Measurements from ENCODE around the gene TMEM176A. TPM values are rescaled to one million over a fixed set of nuclear protein-coding genes. Genes with fewer than 3 reads are reported as not detected.

Gene TMEM176A
- total RNA-seq, 1 donor from 2014 or later = not detected

GRCh38 chr7:150846291-150847115 lies 45.9 kb downstream of the TMEM176A start:
- intact Hi-C loops (cut with micrococcal nuclease) = no loop called here

GRCh38 chr7:150847536-150847935 lies 47.0 kb downstream of the TMEM176A start:
- intact Hi-C loops (cut with micrococcal nuclease) = no loop called here

GRCh38 chr7:150848111-150848510 lies 47.5 kb downstream of the TMEM176A start:
- intact Hi-C loops (cut with micrococcal nuclease) = no loop called here

- intact Hi-C loops (cut with micrococcal nuclease) = no loop called here
Measured at GRCh38 chr7:150848561-150849115, 48.1 kb downstream of the TMEM176A start.

- intact Hi-C loops (cut with micrococcal nuclease) = no loop called here
Measured at GRCh38 chr7:150849204-150849775, 48.7 kb downstream of the TMEM176A start.

- intact Hi-C loops (cut with micrococcal nuclease) = no loop called here
Measured at GRCh38 chr7:150850273-150850672, 49.7 kb downstream of the TMEM176A start.

- intact Hi-C loops (cut with micrococcal nuclease) = no loop called here
Measured at GRCh38 chr7:150851492-150852370, 51.2 kb downstream of the TMEM176A start.

- intact Hi-C loops (cut with micrococcal nuclease) = no loop called here
Measured at GRCh38 chr7:150852371-150852905, 51.9 kb downstream of the TMEM176A start, which contains the start of gene AOC1. TSS of gene AOC1 (plus strand) at chr7:150852517. CDS start at chr7:150856471, 3,954 bp downstream.

- intact Hi-C loops (cut with micrococcal nuclease) = no loop called here
Measured at GRCh38 chr7:150854066-150855000, 53.8 kb downstream of the TMEM176A start.

Other genes starting within 250 kb of the TMEM176A start
- 472 and 476 TPM in 2 replicates for gene GIMAP4, start 233.4 kb upstream of the TMEM176A start, total RNA-seq
- 167 and 170 TPM in 2 replicates for gene GIMAP6, start 168.4 kb upstream of the TMEM176A start, total RNA-seq
- gene GIMAP2, start 115.1 kb upstream of the TMEM176A start, total RNA-seq = 95.5 and 101 TPM in 2 replicates
- gene GIMAP1, start 84.2 kb upstream of the TMEM176A start, total RNA-seq = 27.2 and 27.3 TPM in 2 replicates
- 242 and 253 TPM in 2 replicates for gene GIMAP5, start 63.4 kb upstream of the TMEM176A start, total RNA-seq
- not detected in 2 replicates for gene TMEM176B, start 405 bp upstream of the TMEM176A start, total RNA-seq
- gene AOC1, start 51.7 kb downstream of the TMEM176A start, total RNA-seq = not detected in 2 replicates
- gene KCNH2, start 177.6 kb downstream of the TMEM176A start, total RNA-seq = 0.80 and 0.91 TPM in 2 replicates
- gene NOS3, start 190.2 kb downstream of the TMEM176A start, total RNA-seq = 10.5 and 12.1 TPM in 2 replicates
- gene ATG9B, start 223.7 kb downstream of the TMEM176A start, total RNA-seq = 6.9 and 7.2 TPM in 2 replicates
- gene ABCB8, start 227.7 kb downstream of the TMEM176A start, total RNA-seq = 53.8 and 64.4 TPM in 2 replicates
- gene ASIC3, start 247.8 kb downstream of the TMEM176A start, total RNA-seq = 4.5 and 5.4 TPM in 2 replicates